HepG2 (cell line): Measurements from ENCODE around the gene SEC24A. TPM values are rescaled to one million over a fixed set of nuclear protein-coding genes. Genes with fewer than 3 reads are reported as not detected.

ENCODE experiments used
- HIVEP1 ChIP-seq: sonication (generic); formaldehyde crosslinking; IDR thresholded peaks from 2 replicates; pipeline ENCODE4 v1.4.0; 2020; ENCODE audit warnings: mild to moderate bottlenecking, missing genetic modification reagents
- ISL2 ChIP-seq: sonication (generic); formaldehyde crosslinking; IDR thresholded peaks from 2 replicates; pipeline ENCODE4 v1.5.0; 2020; ENCODE audit warnings: missing genetic modification reagents
- KAT8 ChIP-seq: IDR thresholded peaks from 2 replicates; pipeline ENCODE4 v1.6.1; 2016; ENCODE audit warnings: missing genetic modification reagents, missing compliant biosample characterization
- MEF2D ChIP-seq: sonication (generic); formaldehyde crosslinking; IDR thresholded peaks from 2 replicates; pipeline ENCODE4 v1.5.1; 2020; ENCODE audit warnings: mild to moderate bottlenecking, missing genetic modification reagents
- NAIF1 ChIP-seq: sonication (generic); formaldehyde crosslinking; IDR thresholded peaks from 2 replicates; pipeline ENCODE4 v1.5.0; 2020; ENCODE audit warnings: mild to moderate bottlenecking, missing genetic modification reagents, borderline replicate concordance
- STAG1 ChIP-seq: sonication (generic); formaldehyde crosslinking; IDR thresholded peaks from 2 replicates; pipeline ENCODE4 v1.4.0; 2020; ENCODE audit warnings: missing genetic modification reagents
- XBP1 ChIP-seq: sonication (generic); formaldehyde crosslinking; IDR thresholded peaks from 2 replicates; pipeline ENCODE4 v1.5.0; 2020; ENCODE audit warnings: missing genetic modification reagents
- ZFX ChIP-seq: sonication (generic); formaldehyde crosslinking; IDR thresholded peaks from 2 replicates; pipeline ENCODE4 v1.4.0; 2020; ENCODE audit warnings: mild to moderate bottlenecking, low read depth, missing genetic modification reagents, moderate library complexity
- ZMYM3 ChIP-seq: sonication (generic); formaldehyde crosslinking; IDR thresholded peaks from 2 replicates; pipeline ENCODE4 v1.5.1; 2020; ENCODE audit warnings: mild to moderate bottlenecking, missing genetic modification reagents
- ZNF20 ChIP-seq: sonication (generic); formaldehyde crosslinking; IDR thresholded peaks from 2 replicates; pipeline ENCODE4 v1.4.0; 2020; ENCODE audit warnings: mild to moderate bottlenecking, moderate library complexity, missing genetic modification reagents
- ZNF432 ChIP-seq: sonication (generic); formaldehyde crosslinking; IDR thresholded peaks from 2 replicates; pipeline ENCODE4 v1.5.0; 2020; ENCODE audit warnings: missing genetic modification reagents, mild to moderate bottlenecking, borderline replicate concordance
- ZNF772 ChIP-seq: sonication (generic); formaldehyde crosslinking; IDR thresholded peaks from 2 replicates; pipeline ENCODE4 v1.5.0; 2020; ENCODE audit warnings: mild to moderate bottlenecking, missing genetic modification reagents
- polyA plus RNA-seq, 8 experiments: library from polyadenylated mRNA; depleted of rRNA in 3 of 8; stranded (reverse) in 7 of 8; unstranded in 1 of 8; fragments of >200 nt; fragmentation: Illumina TruSeq in 4 of 8; extraction: Trizol in 4 of 8; gene quantifications; 2 replicates each; pipeline versions ENCODE4 v1.2.1 to v1.2.3, GENCODE V29; 2011 to 2016; ENCODE audit warnings: low read depth in 4 of 8, missing spikeins in 1 of 8, mixed read lengths in 1 of 8; ENCODE audit not compliant: insufficient read depth in 1 of 8
- total RNA-seq, 5 experiments: library from RNA; depleted of rRNA; stranded (reverse); fragments of >200 nt; fragmentation: Illumina TruSeq; extraction: Trizol; gene quantifications; 2 replicates each; pipeline ENCODE4 v1.2.3, GENCODE V29; 2016; ENCODE audit warnings: low read depth in 1 of 5
- TF ChIP-seq, protein P1 (sequence below): sonication (generic); formaldehyde crosslinking; IDR thresholded peaks from 2 replicates; pipeline ENCODE4 v1.4.0; 2020; ENCODE audit warnings: missing genetic modification reagents, low read depth, mild to moderate bottlenecking, borderline replicate concordance
- TF ChIP-seq, protein P2 (sequence below): sonication (generic); formaldehyde crosslinking; IDR thresholded peaks from 2 replicates; pipeline ENCODE4 v1.5.1; 2020; ENCODE audit warnings: missing genetic modification reagents, mild to moderate bottlenecking, borderline replicate concordance
- TF ChIP-seq, protein P3 (sequence below): sonication (generic); formaldehyde crosslinking; IDR thresholded peaks from 2 replicates; pipeline ENCODE4 v1.4.0; 2020; ENCODE audit warnings: missing genetic modification reagents
- TF ChIP-seq, protein P4 (sequence below): sonication (generic); formaldehyde crosslinking; IDR thresholded peaks from 2 replicates; pipeline ENCODE4 v1.4.0; 2020; ENCODE audit warnings: missing genetic modification reagents
- TF ChIP-seq, protein P5 (sequence below): IDR thresholded peaks from 2 replicates; pipeline ENCODE4 v1.6.1; 2016; ENCODE audit warnings: control low read depth
- TF ChIP-seq, protein P6 (sequence below): sonication (generic); formaldehyde crosslinking; IDR thresholded peaks from 2 replicates; pipeline ENCODE4 v1.5.0; 2020; ENCODE audit warnings: mild to moderate bottlenecking, missing genetic modification reagents

The SEC24A gene
- total and polyA plus RNA-seq, 2 of the 13 experiments (the other 11 are each of a cell fraction or from before 2014, with no cell fraction given): 30.5 to 56.8 TPM

DNA sequence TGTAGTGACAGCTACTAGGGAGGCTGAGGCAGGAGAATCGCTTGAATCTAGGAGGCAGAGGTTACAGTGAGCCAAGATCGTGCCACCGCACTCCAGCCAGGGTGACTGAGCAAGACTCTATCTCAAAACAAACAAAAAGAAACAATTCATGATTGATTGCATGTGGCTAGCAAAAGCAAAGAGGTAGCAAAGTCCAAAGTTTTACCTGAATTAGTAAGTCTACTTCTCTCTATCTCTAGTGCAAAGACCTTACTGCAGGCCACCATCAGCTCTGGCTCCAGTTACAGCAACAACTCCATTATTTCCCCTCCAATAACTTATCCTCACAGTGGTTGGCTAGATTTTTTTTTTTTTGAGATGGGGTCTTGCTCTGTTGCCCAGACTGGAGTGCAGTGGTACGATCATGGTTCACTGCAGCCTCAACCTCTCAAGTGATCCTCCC, 9.8 kb upstream of the SEC24A start (continued):
- TF ChIP-seq, protein P1, sequence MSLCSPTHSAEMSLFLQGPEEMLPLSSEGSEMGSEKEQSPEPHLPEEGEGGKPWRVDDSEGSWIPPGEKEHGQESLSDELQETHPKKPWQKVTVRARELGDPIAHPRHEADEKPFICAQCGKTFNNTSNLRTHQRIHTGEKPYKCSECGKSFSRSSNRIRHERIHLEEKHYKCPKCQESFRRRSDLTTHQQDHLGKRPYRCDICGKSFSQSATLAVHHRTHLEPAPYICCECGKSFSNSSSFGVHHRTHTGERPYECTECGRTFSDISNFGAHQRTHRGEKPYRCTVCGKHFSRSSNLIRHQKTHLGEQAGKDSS (CRISPR knock-in tag): no peak
- TF ChIP-seq ISL2 (CRISPR knock-in tag) (peak; percentile 78), KAT8 (CRISPR knock-in tag) (peak; percentile 49; the same call in 1 of the 2 replicates), ZNF432 (CRISPR knock-in tag) (no peak), MEF2D (CRISPR knock-in tag) (peak; percentile 77), STAG1 (CRISPR knock-in tag) (peak; percentile 26), ZNF772 (CRISPR knock-in tag) (peak; percentile 34; the same call in 1 of the 2 replicates), NAIF1 (no peak), ZMYM3 (peak; percentile 98), ZFX (CRISPR knock-in tag) (peak; percentile 53; the same call in 1 of the 2 replicates), HIVEP1 (CRISPR knock-in tag) (no peak), XBP1 (CRISPR knock-in tag) (no peak), ZNF20 (CRISPR knock-in tag) (no peak)
- TF ChIP-seq, protein P2, sequence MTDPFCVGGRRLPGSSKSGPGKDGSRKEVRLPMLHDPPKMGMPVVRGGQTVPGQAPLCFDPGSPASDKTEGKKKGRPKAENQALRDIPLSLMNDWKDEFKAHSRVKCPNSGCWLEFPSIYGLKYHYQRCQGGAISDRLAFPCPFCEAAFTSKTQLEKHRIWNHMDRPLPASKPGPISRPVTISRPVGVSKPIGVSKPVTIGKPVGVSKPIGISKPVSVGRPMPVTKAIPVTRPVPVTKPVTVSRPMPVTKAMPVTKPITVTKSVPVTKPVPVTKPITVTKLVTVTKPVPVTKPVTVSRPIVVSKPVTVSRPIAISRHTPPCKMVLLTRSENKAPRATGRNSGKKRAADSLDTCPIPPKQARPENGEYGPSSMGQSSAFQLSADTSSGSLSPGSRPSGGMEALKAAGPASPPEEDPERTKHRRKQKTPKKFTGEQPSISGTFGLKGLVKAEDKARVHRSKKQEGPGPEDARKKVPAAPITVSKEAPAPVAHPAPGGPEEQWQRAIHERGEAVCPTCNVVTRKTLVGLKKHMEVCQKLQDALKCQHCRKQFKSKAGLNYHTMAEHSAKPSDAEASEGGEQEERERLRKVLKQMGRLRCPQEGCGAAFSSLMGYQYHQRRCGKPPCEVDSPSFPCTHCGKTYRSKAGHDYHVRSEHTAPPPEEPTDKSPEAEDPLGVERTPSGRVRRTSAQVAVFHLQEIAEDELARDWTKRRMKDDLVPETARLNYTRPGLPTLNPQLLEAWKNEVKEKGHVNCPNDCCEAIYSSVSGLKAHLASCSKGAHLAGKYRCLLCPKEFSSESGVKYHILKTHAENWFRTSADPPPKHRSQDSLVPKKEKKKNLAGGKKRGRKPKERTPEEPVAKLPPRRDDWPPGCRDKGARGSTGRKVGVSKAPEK (CRISPR knock-in tag): no peak
- TF ChIP-seq, protein P3, sequence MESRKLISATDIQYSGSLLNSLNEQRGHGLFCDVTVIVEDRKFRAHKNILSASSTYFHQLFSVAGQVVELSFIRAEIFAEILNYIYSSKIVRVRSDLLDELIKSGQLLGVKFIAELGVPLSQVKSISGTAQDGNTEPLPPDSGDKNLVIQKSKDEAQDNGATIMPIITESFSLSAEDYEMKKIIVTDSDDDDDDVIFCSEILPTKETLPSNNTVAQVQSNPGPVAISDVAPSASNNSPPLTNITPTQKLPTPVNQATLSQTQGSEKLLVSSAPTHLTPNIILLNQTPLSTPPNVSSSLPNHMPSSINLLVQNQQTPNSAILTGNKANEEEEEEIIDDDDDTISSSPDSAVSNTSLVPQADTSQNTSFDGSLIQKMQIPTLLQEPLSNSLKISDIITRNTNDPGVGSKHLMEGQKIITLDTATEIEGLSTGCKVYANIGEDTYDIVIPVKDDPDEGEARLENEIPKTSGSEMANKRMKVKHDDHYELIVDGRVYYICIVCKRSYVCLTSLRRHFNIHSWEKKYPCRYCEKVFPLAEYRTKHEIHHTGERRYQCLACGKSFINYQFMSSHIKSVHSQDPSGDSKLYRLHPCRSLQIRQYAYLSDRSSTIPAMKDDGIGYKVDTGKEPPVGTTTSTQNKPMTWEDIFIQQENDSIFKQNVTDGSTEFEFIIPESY (CRISPR knock-in tag): no peak; the same call in 1 of the 2 replicates
- TF ChIP-seq, protein P4, sequence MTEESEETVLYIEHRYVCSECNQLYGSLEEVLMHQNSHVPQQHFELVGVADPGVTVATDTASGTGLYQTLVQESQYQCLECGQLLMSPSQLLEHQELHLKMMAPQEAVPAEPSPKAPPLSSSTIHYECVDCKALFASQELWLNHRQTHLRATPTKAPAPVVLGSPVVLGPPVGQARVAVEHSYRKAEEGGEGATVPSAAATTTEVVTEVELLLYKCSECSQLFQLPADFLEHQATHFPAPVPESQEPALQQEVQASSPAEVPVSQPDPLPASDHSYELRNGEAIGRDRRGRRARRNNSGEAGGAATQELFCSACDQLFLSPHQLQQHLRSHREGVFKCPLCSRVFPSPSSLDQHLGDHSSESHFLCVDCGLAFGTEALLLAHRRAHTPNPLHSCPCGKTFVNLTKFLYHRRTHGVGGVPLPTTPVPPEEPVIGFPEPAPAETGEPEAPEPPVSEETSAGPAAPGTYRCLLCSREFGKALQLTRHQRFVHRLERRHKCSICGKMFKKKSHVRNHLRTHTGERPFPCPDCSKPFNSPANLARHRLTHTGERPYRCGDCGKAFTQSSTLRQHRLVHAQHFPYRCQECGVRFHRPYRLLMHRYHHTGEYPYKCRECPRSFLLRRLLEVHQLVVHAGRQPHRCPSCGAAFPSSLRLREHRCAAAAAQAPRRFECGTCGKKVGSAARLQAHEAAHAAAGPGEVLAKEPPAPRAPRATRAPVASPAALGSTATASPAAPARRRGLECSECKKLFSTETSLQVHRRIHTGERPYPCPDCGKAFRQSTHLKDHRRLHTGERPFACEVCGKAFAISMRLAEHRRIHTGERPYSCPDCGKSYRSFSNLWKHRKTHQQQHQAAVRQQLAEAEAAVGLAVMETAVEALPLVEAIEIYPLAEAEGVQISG (CRISPR knock-in tag): peak; percentile 77
- TF ChIP-seq, protein P5, sequence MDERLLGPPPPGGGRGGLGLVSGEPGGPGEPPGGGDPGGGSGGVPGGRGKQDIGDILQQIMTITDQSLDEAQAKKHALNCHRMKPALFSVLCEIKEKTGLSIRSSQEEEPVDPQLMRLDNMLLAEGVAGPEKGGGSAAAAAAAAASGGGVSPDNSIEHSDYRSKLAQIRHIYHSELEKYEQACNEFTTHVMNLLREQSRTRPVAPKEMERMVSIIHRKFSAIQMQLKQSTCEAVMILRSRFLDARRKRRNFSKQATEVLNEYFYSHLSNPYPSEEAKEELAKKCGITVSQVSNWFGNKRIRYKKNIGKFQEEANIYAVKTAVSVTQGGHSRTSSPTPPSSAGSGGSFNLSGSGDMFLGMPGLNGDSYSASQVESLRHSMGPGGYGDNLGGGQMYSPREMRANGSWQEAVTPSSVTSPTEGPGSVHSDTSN (CRISPR knock-in tag): 0 out of 2 replicates have a peak, but pooled peaks have one; percentile 24
- TF ChIP-seq, protein P6, sequence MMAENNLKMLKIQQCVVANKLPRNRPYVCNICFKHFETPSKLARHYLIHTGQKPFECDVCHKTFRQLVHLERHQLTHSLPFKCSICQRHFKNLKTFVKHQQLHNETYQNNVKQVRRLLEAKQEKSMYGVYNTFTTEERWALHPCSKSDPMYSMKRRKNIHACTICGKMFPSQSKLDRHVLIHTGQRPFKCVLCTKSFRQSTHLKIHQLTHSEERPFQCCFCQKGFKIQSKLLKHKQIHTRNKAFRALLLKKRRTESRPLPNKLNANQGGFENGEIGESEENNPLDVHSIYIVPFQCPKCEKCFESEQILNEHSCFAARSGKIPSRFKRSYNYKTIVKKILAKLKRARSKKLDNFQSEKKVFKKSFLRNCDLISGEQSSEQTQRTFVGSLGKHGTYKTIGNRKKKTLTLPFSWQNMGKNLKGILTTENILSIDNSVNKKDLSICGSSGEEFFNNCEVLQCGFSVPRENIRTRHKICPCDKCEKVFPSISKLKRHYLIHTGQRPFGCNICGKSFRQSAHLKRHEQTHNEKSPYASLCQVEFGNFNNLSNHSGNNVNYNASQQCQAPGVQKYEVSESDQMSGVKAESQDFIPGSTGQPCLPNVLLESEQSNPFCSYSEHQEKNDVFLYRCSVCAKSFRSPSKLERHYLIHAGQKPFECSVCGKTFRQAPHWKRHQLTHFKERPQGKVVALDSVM (CRISPR knock-in tag): peak; percentile 99
